GM10266 (cell line): ENCODE results near the gene GABBR2.
"Not testable (repeated sequence)": the region's sequence is repeated elsewhere in the genome, so short reads cannot be mapped to it uniquely, and the experiment has no call there.

Experiments used
- DNase-seq: peaks from one replicate; pipeline ENCODE4 v3.0.0; 2012; ENCODE audit errors: extremely low spot score
- CTCF ChIP-seq: IDR thresholded peaks from 2 replicates; pipeline ENCODE4 v1.5.1; 2012; ENCODE audit warnings: mild to moderate bottlenecking, low read depth; ENCODE audit not compliant: control insufficient read depth, insufficient read depth; ENCODE audit errors: missing control alignments

The GABBR2 gene

GRCh38 chr9:98280162-98280561 lies 428.6 kb downstream of the GABBR2 start:
- no peak for DNase-seq
- TF ChIP-seq CTCF, result no peak

GRCh38 chr9:98276907-98277469 lies 431.7 kb downstream of the GABBR2 start:
- DNase-seq, result no peak
- no peak for TF ChIP-seq CTCF

- DNase-seq, result no peak
- no peak for TF ChIP-seq CTCF
Measured at GRCh38 chr9:98275159-98275558, 433.6 kb downstream of the GABBR2 start.

- no peak for TF ChIP-seq CTCF
- no peak for DNase-seq
Measured at GRCh38 chr9:98272083-98272482, 436.7 kb downstream of the GABBR2 start.

GRCh38 chr9:98271479-98271878 lies 437.3 kb downstream of the GABBR2 start:
- DNase-seq, result no peak
- no peak for TF ChIP-seq CTCF

- not testable (repeated sequence) for DNase-seq
Measured at GRCh38 chr9:98270284-98270683, 438.5 kb downstream of the GABBR2 start.

- not testable (repeated sequence) for DNase-seq
Measured at GRCh38 chr9:98269652-98270051, 439.1 kb downstream of the GABBR2 start.

GRCh38 chr9:98267556-98267955 lies 441.2 kb downstream of the GABBR2 start:
- DNase-seq, result not testable (repeated sequence)

- TF ChIP-seq CTCF, result no peak
- no peak for DNase-seq
Measured at GRCh38 chr9:98264516-98264915, 444.2 kb downstream of the GABBR2 start.
